ENCODE results near the gene INPP4A. TPM values are rescaled to one million over a fixed set of nuclear protein-coding genes. Genes with fewer than 3 reads are reported as not detected.

Gene INPP4A
- total and polyA plus RNA-seq, 10 of the 15 experiments (the other 5 are each of a cell fraction or from before 2014, with no cell fraction given), result 4.7 to 62.3 (median 36.9) TPM

DNA sequence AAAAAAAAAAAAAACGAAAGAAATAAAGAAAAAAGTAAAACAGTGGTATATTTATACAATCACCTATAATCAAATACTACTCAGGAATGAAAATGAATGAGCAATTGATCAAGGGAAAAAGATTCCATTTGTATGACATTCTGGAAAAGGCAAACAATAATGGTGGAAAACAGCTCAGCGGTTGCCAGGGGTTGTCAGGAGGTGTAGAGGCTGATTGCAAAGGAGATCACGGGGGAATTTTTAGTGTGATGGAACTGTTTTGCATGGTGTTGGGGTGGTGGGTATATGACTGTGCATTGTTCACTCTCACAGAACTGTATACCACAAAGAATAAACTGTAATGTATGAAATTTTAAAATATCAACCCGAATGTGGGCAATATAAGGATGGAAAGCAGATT, 45.5 kb upstream of the INPP4A start:
- intact Hi-C loops (cut with micrococcal nuclease; ENCODE audit: unreplicated experiment), result no loop called here
- in situ Hi-C loops (cut with MboI), result no loop called here
- Histone ChIP-seq H3K4me3 (no peak overlapping the region), H3K4me2 (ENCODE audit: control insufficient read depth, insufficient read depth) (no peak overlapping the region), H4K20me1 (ENCODE audit: control insufficient read depth, insufficient read depth) (no peaks in the 10 kb centered on the region), H3K79me2 (ENCODE audit: control insufficient read depth, insufficient read depth, low read length) (no peaks in the 10 kb centered on the region), H3K9ac (ENCODE audit: control insufficient read depth, insufficient read depth, low read length) (no peak overlapping the region), H3K27me3 (replicated peaks in 1 of 2; ENCODE audit: control insufficient read depth in 2 of 2, insufficient read depth in 2 of 2, low read length in 1 of 2) (peaks cover 2 to 3% of the 10 kb centered on the region in 2 experiments; a peak in 3 of 4 replicates), H3K27ac (ENCODE audit: control insufficient read depth, insufficient read depth) (no peak overlapping the region), H3K36me3 (ENCODE audit: control insufficient read depth in 2 of 2, insufficient read depth in 2 of 2, low read length in 1 of 2) (no peaks in the 10 kb centered on the region), H3K9me3 (replicated peaks; ENCODE audit: control insufficient read depth, insufficient read depth, low read length) (no peaks in the 10 kb centered on the region), H3K4me1 (ENCODE audit: control insufficient read depth, insufficient read depth, low read length) (no peaks in the 10 kb centered on the region), H2AFZ (ENCODE audit: control insufficient read depth, low read depth, low read length) (no peak overlapping the region)
- ATAC-seq, result no peak
- WGBS (ENCODE audit: insufficient coverage, insufficient replicate concordance, low lambda C conversion rate, missing lambda C conversion rate), result 57% methylated on average over 3 of the region's 4 CpGs
- CTCF ChIA-PET, result interaction anchor here (0.8 to 0.9 kb wide), 3 partner anchors 13 to 15 kb away, joined by 3 to 5 read pairs (median 3); no protein-coding TSS in a partner anchor
- SMC1A ChIA-PET (ENCODE audit: uncharacterized antibody, unreplicated experiment), result interaction anchor here (1.5 kb wide), 1 partner anchor 25 kb away, joined by 4 read pairs; no protein-coding TSS in a partner anchor
- DNase-seq (ENCODE audit: low read depth, low spot score), result no peak
- TF ChIP-seq MTA2 (IDR thresholded peaks at IDR 0.05; ENCODE audit: low read depth) (no peak), HCFC1 (IDR thresholded peaks at IDR 0.05; ENCODE audit: low read length) (no peak), SIX5 (IDR thresholded peaks at IDR 0.05; ENCODE audit: low read depth, low read length, severe bottlenecking) (no peak), TBL1XR1 (IDR thresholded peaks at IDR 0.05; ENCODE audit: low read depth, low read length) (no peak), ZBTB11 (CRISPR knock-in tag; IDR thresholded peaks at IDR 0.05) (no peak), TARDBP (IDR thresholded peaks at IDR 0.05; ENCODE audit: borderline replicate concordance) (no peak), NFYB (IDR thresholded peaks at IDR 0.05; ENCODE audit: insufficient read depth, low read depth, low read length) (no peak), ZNF384 (IDR thresholded peaks at IDR 0.05; ENCODE audit: borderline replicate concordance, low read depth, low read length) (no peak), NFIC (IDR thresholded peaks at IDR 0.05; ENCODE audit: low read depth, low read length) (no peak), YBX1 (IDR thresholded peaks at IDR 0.05) (no peak), SIN3A (IDR thresholded peaks at IDR 0.05; ENCODE audit: low read depth, low read length) (no peak), SKIL (IDR thresholded peaks at IDR 0.05; ENCODE audit: low read depth, poor library complexity, severe bottlenecking) (no peak), IKZF2 (IDR thresholded peaks at IDR 0.05) (no peak)
- TF ChIP-seq, protein P1, sequence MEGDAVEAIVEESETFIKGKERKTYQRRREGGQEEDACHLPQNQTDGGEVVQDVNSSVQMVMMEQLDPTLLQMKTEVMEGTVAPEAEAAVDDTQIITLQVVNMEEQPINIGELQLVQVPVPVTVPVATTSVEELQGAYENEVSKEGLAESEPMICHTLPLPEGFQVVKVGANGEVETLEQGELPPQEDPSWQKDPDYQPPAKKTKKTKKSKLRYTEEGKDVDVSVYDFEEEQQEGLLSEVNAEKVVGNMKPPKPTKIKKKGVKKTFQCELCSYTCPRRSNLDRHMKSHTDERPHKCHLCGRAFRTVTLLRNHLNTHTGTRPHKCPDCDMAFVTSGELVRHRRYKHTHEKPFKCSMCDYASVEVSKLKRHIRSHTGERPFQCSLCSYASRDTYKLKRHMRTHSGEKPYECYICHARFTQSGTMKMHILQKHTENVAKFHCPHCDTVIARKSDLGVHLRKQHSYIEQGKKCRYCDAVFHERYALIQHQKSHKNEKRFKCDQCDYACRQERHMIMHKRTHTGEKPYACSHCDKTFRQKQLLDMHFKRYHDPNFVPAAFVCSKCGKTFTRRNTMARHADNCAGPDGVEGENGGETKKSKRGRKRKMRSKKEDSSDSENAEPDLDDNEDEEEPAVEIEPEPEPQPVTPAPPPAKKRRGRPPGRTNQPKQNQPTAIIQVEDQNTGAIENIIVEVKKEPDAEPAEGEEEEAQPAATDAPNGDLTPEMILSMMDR (IDR thresholded peaks at IDR 0.05 in 2 of 3, conservative IDR thresholded peaks at IDR 0.05 in 1 of 3; ENCODE audit: control insufficient read depth in 2 of 3, extremely low read depth in 1 of 3, insufficient read depth in 1 of 3, low read depth in 3 of 3, low read length in 3 of 3), result no peak
- no peak for FAIRE-seq
- BruUV-seq (replicated peaks), result no TSS peak
- RAD21 ChIA-PET (ENCODE audit: unreplicated experiment), result no interaction called here
- POLR2A ChIA-PET, result no interaction called here

All from GM12878 (cell line).